ENCODE results near the gene MCRIP2.
A peak's percentile ranks its signal among the peaks of the same experiment; 100 is the strongest.

Gene MCRIP2

DNA sequence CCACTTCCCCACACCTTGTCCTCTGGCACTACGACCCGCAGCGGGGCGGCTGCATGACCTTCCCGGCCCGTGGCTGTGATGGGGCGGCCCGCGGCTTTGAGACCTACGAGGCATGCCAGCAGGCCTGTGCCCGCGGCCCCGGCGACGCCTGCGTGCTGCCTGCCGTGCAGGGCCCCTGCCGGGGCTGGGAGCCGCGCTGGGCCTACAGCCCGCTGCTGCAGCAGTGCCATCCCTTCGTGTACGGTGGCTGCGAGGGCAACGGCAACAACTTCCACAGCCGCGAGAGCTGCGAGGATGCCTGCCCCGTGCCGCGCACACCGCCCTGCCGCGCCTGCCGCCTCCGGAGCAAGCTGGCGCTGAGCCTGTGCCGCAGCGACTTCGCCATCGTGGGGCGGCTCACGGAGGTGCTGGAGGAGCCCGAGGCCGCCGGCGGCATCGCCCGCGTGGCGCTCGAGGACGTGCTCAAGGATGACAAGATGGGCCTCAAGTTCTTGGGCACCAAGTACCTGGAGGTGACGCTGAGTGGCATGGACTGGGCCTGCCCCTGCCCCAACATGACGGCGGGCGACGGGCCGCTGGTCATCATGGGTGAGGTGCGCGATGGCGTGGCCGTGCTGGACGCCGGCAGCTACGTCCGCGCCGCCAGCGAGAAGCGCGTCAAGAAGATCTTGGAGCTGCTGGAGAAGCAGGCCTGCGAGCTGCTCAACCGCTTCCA lies 8.1 kb upstream of the MCRIP2 start:
- DNase-seq: no peak

DNA sequence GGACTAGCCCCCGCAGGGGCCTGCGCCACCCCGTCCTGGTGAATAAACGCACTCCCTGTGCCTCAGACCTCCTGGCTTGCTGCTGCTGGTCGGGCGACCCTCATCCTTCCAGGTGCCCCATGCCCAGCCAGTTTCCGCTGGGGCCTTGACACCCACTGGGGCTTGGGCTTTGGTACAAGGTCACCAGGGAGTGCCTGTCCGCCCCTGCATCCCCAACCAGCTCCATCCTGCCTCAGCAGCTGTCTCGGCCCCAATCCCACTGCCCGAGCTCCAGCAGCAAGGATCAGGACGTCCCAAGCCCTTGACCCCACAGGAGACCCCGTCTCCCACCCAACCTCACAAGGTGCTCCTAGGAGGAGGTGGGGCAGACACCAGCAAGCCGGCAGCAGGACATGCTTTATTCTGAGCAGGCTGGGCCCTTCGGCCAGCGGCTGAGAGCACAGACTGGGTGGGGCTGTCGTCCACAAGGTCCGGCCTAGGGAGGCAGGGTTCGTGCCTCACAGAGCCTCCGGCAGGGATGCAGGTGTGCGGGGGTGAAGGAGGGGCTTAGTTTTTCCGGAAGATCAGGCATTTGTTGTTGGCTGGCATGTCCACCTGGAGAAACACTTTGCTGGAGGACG lies 7.5 kb upstream of the MCRIP2 start:
- DNase-seq: no peak

DNA sequence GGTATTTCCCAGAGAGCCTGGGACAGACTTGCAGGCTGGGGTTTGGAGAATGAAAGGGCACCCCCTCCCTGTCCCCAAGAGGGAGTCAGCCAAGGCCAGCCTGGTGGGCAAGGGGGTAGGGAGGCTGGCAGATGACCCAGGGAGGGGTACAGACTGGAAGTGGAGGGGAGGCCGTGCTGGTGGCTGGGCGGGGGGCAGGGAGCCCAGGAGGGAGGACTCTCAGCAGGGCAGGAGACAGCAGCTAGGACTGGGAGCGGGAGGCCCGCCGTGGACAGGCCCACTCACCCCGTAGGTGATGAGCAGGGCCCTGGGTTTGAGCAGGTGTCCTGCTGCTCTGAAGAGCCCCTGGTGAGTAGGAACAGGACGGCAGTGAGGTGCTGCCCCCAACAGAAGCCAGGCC lies 6.6 kb upstream of the MCRIP2 start:
- DNase-seq: no peak

DNA sequence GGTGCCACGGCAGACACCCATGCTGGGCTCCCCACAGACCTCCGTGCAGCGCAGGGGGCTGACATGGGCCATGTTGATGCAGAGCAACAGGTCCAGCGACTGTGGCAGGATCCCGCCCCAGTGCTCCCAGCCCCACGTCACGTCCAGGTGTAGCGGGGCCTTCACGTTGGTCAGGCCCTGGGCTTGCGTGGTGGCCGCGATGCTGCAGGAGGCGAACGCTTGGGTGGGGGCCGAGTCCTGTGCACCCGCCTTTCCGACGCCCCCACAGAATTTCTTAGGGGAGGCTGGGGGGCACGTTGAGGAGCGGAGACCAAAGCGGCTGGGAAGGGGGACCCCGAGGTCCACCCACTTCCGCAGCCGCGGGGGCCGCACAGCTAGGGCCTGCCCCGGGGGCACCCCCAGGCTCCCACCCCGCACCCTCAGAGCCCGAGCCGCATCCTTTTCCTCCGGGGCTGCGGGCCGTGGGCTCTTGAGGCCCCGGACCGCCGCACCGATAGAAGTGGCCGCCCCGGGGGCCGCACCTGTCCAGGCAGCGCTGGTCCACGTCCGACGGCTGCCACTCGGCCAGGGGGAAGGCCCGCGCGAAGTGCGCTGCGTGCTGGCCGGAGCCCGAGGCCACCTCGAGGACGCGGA lies 5.9 kb upstream of the MCRIP2 start:
- DNase-seq: no peak

DNA sequence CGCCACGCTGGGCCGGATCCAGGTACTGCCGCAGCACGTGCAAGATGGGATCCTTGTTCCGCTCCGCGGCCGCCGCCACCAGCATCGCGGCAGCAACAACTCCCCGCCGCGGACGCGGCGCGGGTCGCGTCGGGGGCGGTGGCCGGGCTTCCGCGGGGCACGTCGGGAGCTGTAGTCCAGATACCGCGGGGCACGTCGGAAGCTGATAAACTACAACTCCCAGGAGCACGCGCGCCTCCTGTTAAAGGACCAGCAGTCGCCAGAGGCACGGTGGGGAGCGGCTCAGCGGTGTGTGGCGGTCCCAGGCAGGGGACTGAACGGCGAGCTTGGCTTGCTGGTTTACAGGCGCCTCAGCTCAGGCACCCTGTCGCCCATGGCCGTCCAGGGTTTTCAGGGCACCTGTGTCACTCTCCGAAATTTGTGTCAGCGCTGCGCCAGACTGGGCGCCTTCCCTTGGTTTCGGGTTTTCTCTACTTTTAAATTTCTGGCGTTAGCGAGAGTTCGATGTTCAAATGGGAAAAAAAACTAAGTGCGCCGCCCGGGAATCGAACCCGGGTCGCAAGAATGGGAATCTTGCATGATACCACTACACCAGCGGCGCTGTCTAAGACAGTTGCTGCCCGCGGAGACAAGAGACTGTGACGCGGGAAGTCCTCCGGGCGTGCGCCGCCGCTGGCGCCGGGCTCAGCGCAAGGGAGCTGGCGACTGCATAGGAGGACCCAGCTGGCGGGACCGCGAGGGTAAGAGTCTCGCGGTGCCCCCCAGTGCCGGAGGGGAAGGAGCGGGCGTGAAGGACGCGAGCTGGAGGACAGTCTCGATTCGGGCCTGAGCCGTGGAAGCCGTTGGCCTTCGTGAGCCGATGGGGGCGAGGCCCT lies 5.2 kb upstream of the MCRIP2 start, which contains the start of gene METTL26:
TSS of gene METTL26 (minus strand) at position 100 of the 875 bp plus-strand sequence. CDS start at position 85, 15 bp downstream.
- peak; percentile 26 for DNase-seq

DNA sequence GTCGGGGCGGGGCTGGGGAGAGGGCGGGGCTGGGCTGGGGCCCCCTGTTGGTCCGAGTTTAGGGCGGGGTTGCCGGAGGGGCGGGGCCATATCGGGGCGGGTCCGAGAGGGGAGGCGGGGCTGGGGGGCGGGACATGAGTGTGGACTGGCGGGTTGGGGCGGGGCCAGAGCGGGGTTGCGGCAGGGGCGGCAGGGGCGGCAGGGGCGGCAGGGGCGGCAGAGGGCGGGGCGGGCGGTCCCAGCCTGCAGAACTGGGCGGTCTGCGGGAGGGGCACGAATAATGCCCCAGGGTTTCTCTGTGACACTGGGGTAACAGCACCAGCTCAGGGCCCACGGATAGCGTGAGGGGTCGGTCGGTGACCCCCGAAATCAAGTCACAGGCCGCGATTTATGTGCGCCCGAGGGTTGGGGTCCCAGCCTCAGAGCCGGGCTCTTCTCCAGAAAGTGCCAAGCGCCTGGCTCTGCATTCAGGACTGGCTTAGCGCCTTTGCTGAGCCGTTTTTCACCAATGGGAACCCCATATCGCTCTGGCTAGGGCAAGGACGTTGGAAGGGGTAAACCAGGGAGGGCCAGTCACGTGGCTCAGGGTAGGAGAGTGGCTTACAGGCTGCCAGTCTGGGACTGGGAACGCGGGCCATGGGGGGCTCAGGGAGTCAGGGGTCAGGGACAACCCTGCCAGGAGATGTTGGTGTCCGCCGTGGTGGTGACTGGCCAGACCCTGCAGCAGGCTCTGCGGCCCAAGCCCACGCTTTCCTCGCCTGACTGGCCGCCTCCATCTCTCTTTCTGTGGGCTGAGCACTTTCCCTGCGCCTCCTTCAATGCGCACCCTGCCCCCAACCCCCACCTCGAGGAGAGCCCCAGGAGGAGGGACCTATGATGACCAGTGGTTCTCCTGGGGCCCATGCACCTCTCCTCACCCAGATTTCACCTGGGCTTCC lies 4.3 kb upstream of the MCRIP2 start:
- no peak for DNase-seq

DNA sequence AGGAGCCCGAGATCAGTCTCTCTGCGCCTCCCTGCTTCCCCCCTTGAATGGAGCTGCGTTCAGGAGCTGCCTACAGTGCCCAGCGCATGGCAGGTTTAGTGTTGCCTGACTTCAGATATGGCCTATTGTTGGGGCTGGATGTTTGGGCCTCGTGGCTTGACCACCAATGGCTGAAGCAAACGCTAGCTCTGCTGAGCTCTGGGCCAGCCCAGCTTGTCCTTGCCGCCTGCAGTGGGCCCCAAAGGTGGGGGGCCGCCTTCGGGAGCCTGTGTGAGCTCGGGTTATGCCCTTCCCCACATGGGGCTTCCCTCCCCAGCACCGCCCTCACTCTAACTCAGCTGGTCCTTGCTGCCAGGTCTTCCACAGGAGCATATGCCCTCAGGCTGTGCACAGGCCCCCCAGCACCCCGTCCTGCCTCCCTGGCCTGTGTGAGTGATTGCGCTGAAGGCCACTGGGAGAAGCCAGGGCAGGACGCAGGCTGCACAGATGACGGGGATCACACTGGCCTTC lies 3.5 kb upstream of the MCRIP2 start:
- DNase-seq: no peak

DNA sequence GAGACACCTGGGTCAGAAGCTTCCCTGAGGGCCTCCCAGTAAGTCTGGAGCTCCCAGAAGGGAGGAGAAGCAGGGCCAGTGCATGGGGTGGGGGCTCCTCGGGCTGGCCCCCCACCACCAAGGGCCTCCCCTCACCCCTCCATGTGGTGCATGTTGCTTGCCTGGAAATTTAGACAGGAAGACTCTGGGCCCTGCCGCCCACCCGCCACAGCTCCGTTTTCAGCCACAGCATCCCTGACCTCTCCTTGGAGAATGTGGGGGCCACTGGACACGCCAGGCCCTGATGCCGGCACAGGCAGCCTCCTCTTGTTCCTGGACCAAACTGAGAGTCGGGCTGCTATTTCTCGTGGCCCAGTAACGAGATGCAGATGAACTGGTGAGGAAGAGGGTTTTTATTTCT lies 2.8 kb upstream of the MCRIP2 start:
- DNase-seq: no peak

DNA sequence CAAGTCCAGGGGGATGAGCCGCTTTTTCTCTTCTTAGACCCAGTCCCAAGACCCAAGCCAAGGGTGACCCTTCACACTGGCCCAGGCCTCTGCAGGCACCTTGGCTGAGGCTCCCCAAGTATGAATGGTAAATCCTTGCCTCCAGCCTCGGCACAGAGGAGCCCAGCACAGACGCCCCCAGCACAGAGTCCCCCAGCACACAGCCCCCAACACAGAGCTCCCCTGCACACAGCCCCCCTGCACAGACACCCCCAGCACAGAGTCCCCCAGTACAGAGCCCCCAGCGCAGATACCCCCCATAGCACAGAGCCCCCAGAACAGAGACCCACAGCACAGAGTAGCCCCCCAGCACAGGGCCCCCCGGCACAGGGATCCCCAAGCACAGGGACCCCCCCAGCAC lies 1.0 kb upstream of the MCRIP2 start:
- DNase-seq: no peak

DNA sequence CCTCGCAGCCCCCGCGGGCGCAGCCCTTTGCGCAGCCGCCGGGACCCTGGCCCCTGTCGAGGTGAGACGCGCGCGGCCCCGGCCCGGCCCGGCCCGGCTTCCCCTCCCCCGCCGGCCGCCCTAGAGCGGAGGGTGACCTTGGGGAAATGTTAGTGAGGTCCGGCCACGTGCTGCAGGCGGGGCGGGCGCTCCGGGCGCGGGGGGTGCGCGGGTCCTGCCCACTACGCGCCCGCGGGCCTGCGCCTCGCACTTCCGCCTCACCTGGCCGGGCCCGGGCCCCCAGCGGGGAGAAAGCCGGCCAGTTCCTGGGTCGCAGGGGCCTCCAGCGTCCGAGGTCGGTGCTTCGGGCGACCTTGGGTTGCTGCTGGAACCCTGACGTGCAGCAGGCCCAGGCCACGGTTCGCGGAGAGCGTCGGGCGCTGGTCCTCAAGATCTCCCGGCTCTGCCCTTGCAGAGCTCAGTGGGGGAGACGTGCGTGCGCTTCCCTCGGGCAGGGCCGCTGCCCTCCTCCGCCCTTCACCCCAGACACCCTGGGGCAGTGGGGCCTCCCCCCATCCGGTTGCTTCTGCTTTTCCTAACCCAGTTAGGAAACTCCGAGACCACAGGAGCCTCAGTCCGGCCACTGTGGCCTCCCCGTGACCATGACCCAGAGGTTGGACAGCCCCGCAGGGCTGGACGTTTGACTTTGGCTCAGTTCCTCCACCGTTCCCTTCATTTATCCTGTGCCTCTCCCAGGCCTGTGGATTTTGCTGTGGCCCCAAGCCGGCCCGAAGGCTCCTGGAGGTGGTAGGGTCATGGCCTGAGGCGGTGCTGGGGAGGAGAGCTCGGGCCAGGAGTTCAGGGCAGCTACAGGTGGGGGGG lies 791 bp downstream of the MCRIP2 start:
- no peak for DNase-seq

DNA sequence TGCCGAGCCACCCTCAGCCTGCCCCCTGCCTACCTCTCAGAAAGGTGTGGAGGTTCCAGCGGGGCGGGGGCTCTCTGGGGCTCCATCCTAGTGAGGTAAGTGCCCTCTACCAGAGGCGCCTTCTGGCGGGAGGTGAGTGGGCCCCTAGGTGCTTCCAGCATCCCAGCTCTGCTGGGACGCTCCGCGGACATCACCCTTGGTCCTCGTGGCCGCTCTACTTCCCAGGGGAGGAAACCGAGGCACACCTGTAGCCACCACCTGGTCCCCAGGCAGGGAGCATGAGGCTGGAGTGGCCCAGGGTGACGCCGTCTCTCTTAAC lies 1.4 kb downstream of the MCRIP2 start:
- DNase-seq: no peak

DNA sequence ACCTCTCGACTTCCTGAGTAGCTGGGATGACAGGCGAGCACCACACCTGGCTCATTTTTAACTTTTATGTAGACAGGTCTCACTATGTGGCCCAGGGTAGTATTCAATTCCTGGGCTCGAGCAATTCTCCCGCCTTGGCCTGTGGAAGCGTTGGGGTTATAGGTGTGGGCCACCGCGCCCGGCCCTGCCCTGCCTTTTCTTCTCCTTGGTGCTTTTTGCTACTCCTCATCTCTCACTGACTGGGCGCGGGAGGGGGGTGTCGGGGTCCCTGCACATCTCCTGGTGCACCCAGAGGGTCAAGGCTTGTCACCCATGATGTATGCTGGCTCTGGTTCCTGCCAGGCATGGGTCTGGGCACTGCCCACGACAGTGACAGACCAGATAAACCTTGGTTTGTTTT lies 2.9 kb downstream of the MCRIP2 start:
- no peak for DNase-seq

DNA sequence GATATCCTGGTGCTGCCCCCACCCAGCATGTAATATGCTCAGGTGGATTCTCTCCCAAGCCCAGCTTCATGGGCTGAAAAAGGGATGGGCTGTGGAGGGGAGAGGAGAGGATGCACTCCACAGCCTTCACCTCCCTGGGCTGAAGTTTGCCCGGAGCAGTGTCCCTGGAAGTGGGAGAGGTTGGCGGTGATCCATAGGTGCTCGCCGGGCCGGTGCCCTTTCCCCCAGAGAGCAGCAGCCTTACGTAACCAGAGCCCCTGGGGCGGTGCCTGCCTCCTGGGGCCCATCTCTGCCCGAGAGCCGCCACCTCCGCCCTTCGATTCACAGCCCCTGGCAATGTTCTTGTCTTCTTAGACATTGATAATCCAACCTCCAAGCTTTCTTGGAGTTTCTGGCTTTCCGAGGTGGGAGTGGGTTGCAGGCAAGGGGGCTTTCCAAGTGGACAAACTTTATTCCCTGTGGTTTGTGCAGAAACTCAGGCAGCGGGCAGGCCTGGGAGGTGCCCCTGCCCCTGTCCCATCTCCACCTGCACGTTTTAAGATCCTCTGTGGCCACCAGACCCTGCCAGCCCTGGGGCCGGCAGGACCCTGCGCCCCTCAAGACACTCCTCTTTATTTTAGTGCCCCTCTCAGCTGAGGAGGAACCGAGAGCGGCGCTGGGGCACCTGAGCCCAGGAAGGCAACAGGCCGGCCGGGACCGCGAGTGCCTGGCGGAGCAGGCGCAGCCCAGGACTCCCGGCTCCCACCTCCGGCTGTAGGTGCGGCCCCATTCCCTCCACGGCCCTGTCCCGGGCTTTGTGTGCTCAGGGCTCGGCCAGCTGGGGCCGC lies 4.4 kb downstream of the MCRIP2 start:
- DNase-seq: no peak

DNA sequence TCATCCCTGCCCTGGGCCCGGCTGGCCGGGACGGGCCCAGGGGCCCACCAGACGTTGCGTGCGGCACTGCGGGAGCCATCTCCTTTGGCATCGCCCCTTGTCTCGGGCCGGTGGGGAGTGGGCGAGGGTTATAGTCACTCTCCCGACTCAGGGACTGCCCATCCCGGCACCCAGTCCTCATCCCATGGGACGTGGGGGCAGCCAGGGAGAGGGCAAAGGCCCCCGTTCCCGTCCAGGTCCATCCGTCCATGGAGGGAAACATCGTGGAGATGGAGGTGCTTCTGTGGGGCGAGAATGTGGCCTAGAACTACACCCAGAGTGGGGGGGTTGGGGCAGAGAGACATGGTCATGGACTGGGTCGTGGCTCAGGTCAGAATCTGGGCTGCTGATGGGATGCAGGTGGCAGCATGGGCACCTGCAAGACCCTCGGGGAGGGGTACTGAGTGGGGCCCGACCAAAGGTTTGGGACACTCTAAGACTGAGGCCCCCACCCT lies 5.1 kb downstream of the MCRIP2 start:
- DNase-seq: no peak

DNA sequence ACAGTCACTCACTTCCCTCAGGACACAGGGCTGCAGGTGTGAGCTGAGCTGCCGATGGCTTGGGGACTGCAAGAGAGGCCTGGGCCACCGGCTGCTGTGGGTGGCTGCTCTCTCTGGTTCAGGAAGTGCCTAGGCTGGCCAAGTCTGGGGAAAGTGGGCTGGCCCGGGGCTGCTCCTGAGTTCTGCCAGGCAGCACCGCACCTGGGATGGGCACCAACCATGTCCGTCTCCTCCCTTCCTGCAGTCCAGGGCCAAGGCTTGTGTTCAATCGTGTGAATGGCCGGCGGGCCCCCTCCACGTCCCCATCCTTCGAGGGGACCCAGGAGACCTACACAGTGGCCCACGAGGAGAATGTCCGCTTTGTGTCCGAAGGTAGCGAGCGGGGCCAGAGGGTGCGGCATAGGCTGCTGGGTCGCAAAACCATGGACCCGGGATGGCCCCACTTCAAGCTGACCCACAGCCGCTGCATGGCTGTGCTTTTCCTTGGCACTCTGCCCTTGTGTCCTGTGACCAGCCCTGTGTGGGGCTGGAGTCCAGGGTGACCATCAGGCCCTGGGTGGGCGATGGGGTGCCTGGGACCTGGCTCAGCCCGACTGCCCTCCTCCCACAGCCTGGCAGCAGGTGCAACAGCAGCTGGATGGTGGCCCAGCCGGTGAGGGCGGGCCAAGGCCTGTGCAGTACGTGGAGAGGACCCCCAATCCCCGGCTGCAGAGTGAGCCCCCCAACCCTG lies 5.7 kb downstream of the MCRIP2 start:
- DNase-seq: no peak

DNA sequence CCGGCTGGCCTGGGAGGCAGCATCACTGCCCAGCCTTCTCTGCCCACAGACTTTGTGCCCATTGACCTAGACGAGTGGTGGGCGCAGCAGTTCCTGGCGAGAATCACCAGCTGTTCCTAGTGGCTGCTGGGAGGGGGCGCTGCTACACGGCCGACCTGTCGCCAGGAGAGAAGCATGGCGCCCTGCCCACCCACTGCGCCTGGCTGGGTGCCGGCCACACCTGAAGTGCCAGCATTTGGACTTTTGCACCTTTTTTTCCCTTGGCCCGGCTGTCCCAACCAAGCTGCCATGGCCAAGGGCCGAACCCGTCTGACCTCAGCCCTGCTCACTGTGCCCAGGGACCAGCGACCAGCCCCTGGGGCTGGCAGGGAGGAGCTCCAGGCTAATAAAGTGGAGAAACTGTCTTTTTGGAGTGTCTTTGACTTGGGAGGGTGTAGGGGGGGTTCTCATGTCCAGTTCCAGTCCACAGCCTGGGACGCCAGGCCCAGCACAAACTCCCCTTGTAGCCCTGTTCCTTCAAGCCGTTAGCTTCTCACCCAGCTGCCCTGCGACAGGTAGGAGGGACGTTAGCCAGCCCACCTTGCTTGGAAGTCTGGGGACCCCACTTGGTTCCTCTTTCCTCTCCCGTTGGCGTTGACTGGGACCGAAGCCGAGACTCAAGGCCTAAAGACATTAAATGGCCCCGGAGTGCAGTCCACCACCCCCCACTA lies 6.6 kb downstream of the MCRIP2 start:
- DNase-seq: no peak

DNA sequence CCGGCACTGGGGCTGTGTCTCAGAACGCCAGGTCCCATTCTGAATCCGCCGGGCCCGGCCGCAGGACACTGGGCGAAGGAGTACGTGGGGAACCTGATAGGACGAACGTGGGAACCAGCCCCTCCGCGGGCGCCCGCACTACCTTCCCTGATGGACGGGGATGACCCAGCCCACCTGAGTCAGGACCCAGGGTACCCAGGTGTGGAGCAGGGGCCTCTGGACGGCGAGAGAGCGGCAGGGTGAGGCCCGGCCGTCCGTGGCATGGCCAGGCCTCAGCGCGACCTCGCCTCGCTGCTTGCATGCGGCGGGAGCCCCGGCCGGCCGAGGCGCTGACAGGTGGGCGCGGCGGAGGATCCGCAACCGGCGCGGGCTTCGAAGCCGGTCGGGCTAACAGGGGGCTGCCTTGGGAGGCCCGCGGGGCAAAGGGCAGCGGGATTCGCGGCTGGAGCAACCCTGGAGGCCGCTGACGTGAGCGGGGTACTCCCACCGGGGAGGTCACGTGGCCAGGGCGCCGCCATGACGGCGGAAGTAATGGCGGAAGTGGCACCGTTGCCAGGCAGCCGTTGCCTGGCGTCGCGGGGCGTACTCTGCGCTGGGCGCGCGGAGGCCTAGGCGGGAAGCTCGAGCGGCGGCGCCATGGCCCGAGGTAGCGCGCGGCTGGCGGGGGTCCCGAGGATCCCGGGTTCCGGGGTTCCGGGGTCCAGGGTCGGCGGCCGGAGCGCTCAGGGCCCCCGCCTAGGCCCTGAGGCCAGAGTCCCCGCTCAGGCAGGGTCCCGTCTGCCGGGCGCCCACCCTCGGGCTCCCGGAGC lies 7.4 kb downstream of the MCRIP2 start, which contains the start of gene WDR90:
TSS of gene WDR90 (plus strand) at position 585 of the 809 bp plus-strand sequence. CDS start at position 637, 52 bp downstream.
- peak; percentile 26 for DNase-seq

DNA sequence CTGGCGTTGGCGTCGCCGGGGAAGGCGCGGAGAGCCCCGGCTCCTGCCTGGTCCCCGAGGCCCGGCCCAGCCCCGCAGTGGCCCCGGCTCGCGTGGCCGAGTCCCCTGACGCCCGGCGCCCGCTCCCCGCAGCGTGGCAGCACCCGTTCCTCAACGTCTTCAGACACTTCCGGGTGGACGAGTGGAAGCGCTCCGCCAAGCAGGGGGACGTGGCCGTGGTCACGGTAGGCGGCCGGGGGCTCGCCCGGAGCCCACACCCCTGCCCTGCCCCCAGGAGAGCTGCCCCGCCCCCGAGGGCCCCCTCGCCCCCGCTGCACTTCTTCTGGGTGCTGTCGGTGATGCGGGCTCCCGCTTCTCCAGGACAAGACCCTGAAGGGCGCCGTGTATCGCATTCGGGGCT lies 8.0 kb downstream of the MCRIP2 start:
- no peak for DNase-seq
